Activated CD8-positive, alpha-beta memory T cell treated with anti-CD3 and anti-CD28 coated beads, Interleukin-2, amount 50 U/mL, for 24 hours (primary cell): ENCODE measurements around the gene SNRK.
A peak's percentile ranks its signal among the peaks of the same experiment; 100 is the strongest.

Experiments used
- DNase-seq: peaks from one replicate; pipeline ENCODE4 v3.0.0-alpha.2; 2020; ENCODE audit errors: extremely low read depth

SNRK gene

GRCh38 chr3:43286115-43286840 is at the start of gene SNRK:
Gene SNRK (plus strand): TSS chr3:43286540. CDS start chr3:43303204, 16,664 bp downstream.
- DNase-seq, result peak; percentile 79

- DNase-seq, result no peak
These were observed 47.5 kb upstream of the SNRK start for GRCh38 chr3:43238801-43239200.

- no peak for DNase-seq
These were observed 46.6 kb upstream of the SNRK start for GRCh38 chr3:43239755-43240154.

- no peak for DNase-seq
These were observed 42.5 kb upstream of the SNRK start for GRCh38 chr3:43243590-43244587.

GRCh38 chr3:43244694-43245093 is 41.6 kb upstream of the SNRK start:
- no peak for DNase-seq

- DNase-seq, result no peak
These were observed 39.4 kb upstream of the SNRK start for GRCh38 chr3:43246976-43247375.

GRCh38 chr3:43247561-43248184 is 38.7 kb upstream of the SNRK start:
- DNase-seq, result no peak

- DNase-seq, result no peak
These were observed 38.2 kb upstream of the SNRK start for GRCh38 chr3:43248185-43248583.

GRCh38 chr3:43248973-43249372 is 37.4 kb upstream of the SNRK start:
- no peak for DNase-seq

GRCh38 chr3:43249405-43249804 is 36.9 kb upstream of the SNRK start:
- DNase-seq, result no peak

- no peak for DNase-seq
These were observed 33.0 kb upstream of the SNRK start for GRCh38 chr3:43253294-43253693.

GRCh38 chr3:43254125-43254524 is 32.2 kb upstream of the SNRK start:
- no peak for DNase-seq

GRCh38 chr3:43255662-43256061 is 30.7 kb upstream of the SNRK start:
- no peak for DNase-seq

- DNase-seq, result no peak
These were observed 29.5 kb upstream of the SNRK start for GRCh38 chr3:43256714-43257461.

- no peak for DNase-seq
These were observed 28.5 kb upstream of the SNRK start for GRCh38 chr3:43257850-43258249.

- no peak for DNase-seq
These were observed 26.7 kb upstream of the SNRK start for GRCh38 chr3:43259626-43260025.

- no peak for DNase-seq
These were observed 25.9 kb upstream of the SNRK start for GRCh38 chr3:43260412-43260811.

- DNase-seq, result no peak
These were observed 24.1 kb upstream of the SNRK start for GRCh38 chr3:43262194-43262593.

- DNase-seq, result no peak
These were observed 19.9 kb upstream of the SNRK start for GRCh38 chr3:43266451-43266850.

GRCh38 chr3:43266995-43267394 is 19.3 kb upstream of the SNRK start:
- DNase-seq, result no peak

- no peak for DNase-seq
These were observed 17.7 kb upstream of the SNRK start for GRCh38 chr3:43268636-43269035.

GRCh38 chr3:43270078-43270477 is 16.3 kb upstream of the SNRK start:
- no peak for DNase-seq
